ENCODE measurements around the gene GIMAP4.

DNA sequence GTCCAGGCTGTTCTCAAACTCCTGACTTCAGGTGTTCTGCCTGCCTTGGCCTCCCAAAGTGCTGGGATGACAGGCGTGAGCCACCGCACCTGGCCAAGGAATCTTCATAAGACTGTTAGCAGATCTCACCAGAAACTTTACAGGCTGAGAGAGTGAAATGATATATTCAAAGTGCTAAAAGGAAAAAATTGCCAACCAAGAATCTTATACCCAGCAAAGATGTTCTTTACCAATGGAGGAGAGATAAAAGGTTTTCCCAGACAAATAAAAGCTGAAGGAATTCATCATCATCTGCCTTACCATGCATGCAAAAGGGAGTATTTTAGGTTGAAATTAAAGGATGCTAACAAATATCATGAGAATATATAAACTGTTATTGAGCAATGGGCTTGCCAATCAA, 28.9 kb upstream of the GIMAP4 start:
- TF ChIP-seq POLR2A (IDR thresholded peaks at IDR 0.05), result no peak
- TF ChIP-seq CTCF (IDR thresholded peaks at IDR 0.05), result no peak
